Mesendoderm (in vitro differentiated cells): ENCODE results near the gene SLC16A10.

ENCODE experiments used
- DNase-seq: peaks from one replicate; pipeline ENCODE4 v3.0.0; 2013
- H2AK5ac ChIP-seq: 2 replicates; pipeline ENCODE4 v1.6.1; 2013; ENCODE audit warnings: low read length, inconsistent platforms
- H2BK120ac ChIP-seq: 2 replicates; pipeline ENCODE4 v1.6.1; 2013; ENCODE audit warnings: low read depth, mild to moderate bottlenecking, low read length, moderate library complexity, mixed read lengths
- H2BK15ac ChIP-seq: replicated peaks from 2 replicates; pipeline ENCODE4 v1.6.1; 2013; ENCODE audit warnings: low read depth, mild to moderate bottlenecking, moderate library complexity
- H2BK5ac ChIP-seq: 2 replicates; pipeline ENCODE4 v1.6.1; 2013; ENCODE audit warnings: low read length, inconsistent platforms
- H3K18ac ChIP-seq: 2 replicates; pipeline ENCODE4 v1.6.1; 2013; ENCODE audit warnings: mild to moderate bottlenecking, low read length, mixed read lengths
- H3K23ac ChIP-seq: one replicate; pipeline ENCODE4 v1.6.1; 2013; ENCODE audit warnings: low read length
- H3K27ac ChIP-seq: 2 replicates; pipeline ENCODE4 v1.5.1; 2013; ENCODE audit warnings: low read depth, mild to moderate bottlenecking, inconsistent platforms, low read length, moderate library complexity
- H3K27me3 ChIP-seq: 2 replicates; pipeline ENCODE4 v1.6.1; 2013; ENCODE audit warnings: low read length, control low read depth, mild to moderate bottlenecking, inconsistent platforms; ENCODE audit not compliant: insufficient read depth, poor library complexity
- H3K36me3 ChIP-seq: 2 replicates; pipeline ENCODE4 v1.6.1; 2013; ENCODE audit warnings: low read length, inconsistent platforms; ENCODE audit not compliant: control insufficient read depth, insufficient read depth
- H3K4ac ChIP-seq: one replicate; pipeline ENCODE4 v1.6.1; 2013; ENCODE audit warnings: low read depth, mild to moderate bottlenecking, low read length, moderate library complexity
- H3K4me1 ChIP-seq: 2 replicates; pipeline ENCODE4 v1.6.1; 2013; ENCODE audit warnings: low read depth, low read length, inconsistent platforms; ENCODE audit not compliant: control insufficient read depth
- H3K4me2 ChIP-seq: 2 replicates; pipeline ENCODE4 v1.6.1; 2013; ENCODE audit warnings: low read length
- H3K4me3 ChIP-seq: 2 replicates; pipeline ENCODE4 v1.5.1; 2013; ENCODE audit warnings: mild to moderate bottlenecking, low read length
- H3K56ac ChIP-seq: one replicate; pipeline ENCODE4 v1.6.1; 2013; ENCODE audit warnings: low read length
- H3K79me1 ChIP-seq: 2 replicates; pipeline ENCODE4 v1.6.1; 2013; ENCODE audit warnings: low read length, inconsistent platforms
- H3K79me2 ChIP-seq: 2 replicates; pipeline ENCODE4 v1.6.1; 2013; ENCODE audit warnings: mild to moderate bottlenecking, low read length; ENCODE audit not compliant: control insufficient read depth, insufficient read depth
- H3K9ac ChIP-seq: 2 replicates; pipeline ENCODE4 v1.6.1; 2013; ENCODE audit warnings: low read length, inconsistent platforms
- H4K5ac ChIP-seq: one replicate; pipeline ENCODE4 v1.6.1; 2013; ENCODE audit warnings: low read length
- H4K8ac ChIP-seq: one replicate; pipeline ENCODE4 v1.6.1; 2013; ENCODE audit warnings: low read depth, mild to moderate bottlenecking, control low read depth, low read length, moderate library complexity
- WGBS: extraction: QIAGEN DNeasy Blood & Tissue Kit; methylation state at CpG from one replicate; pipeline ENCODE4 v1.1.7; 2013; ENCODE audit warnings: low lambda C conversion rate, missing lambda C conversion rate; ENCODE audit not compliant: insufficient coverage; ENCODE audit errors: extremely low coverage; 5-methylcytosine and 5-hydroxymethylcytosine counted together

SLC16A10 gene

DNA sequence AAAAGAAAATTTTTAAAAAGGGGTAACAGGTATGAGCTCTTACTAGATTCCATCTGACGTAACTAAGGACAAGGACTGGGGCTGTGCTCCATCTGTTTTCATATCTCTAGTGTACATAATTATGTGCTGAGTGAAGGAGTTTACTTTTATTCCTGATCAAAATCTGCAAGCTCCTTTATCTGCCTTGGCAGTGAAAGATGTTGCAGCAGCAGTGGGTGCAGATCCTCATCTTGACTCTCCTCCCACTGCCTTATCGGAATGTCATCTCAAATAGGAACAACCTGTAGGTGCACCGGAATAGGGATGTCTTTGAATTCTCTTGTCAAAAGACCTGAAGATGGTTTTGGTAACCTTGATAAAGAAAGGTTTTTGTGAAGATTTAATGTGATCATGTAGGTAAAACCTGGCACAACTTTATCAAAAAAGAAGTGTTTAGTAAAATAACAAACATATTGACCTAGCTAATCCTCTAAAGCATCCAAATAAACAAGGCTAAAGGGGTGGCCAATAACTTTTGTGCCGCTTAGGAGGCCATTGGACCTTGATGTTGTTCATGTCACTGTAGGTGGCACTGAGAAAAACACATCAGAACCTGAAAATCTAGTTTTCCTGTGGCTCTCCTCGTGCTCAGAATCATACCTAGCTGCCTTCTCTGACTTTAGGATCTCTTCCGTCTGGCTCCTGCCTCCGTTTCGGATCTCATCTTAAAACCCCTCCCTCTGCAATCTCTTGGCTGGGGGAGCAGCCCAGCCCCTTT is 19.0 kb upstream of the SLC16A10 start:
- no peak overlapping the region for H3K23ac ChIP-seq
- no peaks in the 10 kb centered on the region for H3K79me1 ChIP-seq
- no peak overlapping the region for H3K27ac ChIP-seq
- no peaks in the 10 kb centered on the region for H3K4me1 ChIP-seq
- no peak overlapping the region for H3K4ac ChIP-seq
- H2BK15ac ChIP-seq: no peak overlapping the region
- H3K4me3 ChIP-seq: no peak overlapping the region
- H3K56ac ChIP-seq: no peak overlapping the region
- H3K18ac ChIP-seq: no peak overlapping the region
- no peak overlapping the region for H4K5ac ChIP-seq
- no peak overlapping the region for H3K4me2 ChIP-seq
- H2BK5ac ChIP-seq: no peak overlapping the region
- no peak overlapping the region for H2AK5ac ChIP-seq
- no peaks in the 10 kb centered on the region for H3K27me3 ChIP-seq
- no CpG with 5 or more reads among the region's 8 CpGs for WGBS
- no peak overlapping the region for H3K9ac ChIP-seq
- no peak overlapping the region for H4K8ac ChIP-seq
- no peak overlapping the region for H2BK120ac ChIP-seq
- DNase-seq: no peak
- no peaks in the 10 kb centered on the region for H3K79me2 ChIP-seq
- no peaks in the 10 kb centered on the region for H3K36me3 ChIP-seq

- WGBS: no CpG with 5 or more reads among the region's 2 CpGs
Observed at GRCh38 chr6:111068866-111069234, 18.5 kb upstream of the SLC16A10 start.

GRCh38 chr6:111069382-111070104 is 17.8 kb upstream of the SLC16A10 start:
- H3K4me2 ChIP-seq: no peak overlapping the region
- H3K23ac ChIP-seq: no peak overlapping the region
- no peak overlapping the region for H4K5ac ChIP-seq
- no peak overlapping the region for H3K18ac ChIP-seq
- H3K9ac ChIP-seq: no peak overlapping the region
- no peak overlapping the region for H3K4ac ChIP-seq
- no peak overlapping the region for H3K56ac ChIP-seq
- H4K8ac ChIP-seq: no peak overlapping the region
- no peak overlapping the region for H2BK120ac ChIP-seq
- H3K79me2 ChIP-seq: no peaks in the 10 kb centered on the region
- H3K27ac ChIP-seq: no peak overlapping the region
- no peak overlapping the region for H3K4me3 ChIP-seq
- WGBS: no CpG with 5 or more reads among the region's 3 CpGs
- H2AK5ac ChIP-seq: no peak overlapping the region
- no peaks in the 10 kb centered on the region for H3K4me1 ChIP-seq
- H2BK5ac ChIP-seq: no peak overlapping the region
- H3K27me3 ChIP-seq: no peaks in the 10 kb centered on the region
- no peak for DNase-seq
- H3K79me1 ChIP-seq: no peaks in the 10 kb centered on the region
- H2BK15ac ChIP-seq: no peak overlapping the region
- H3K36me3 ChIP-seq: no peaks in the 10 kb centered on the region

More at GRCh38 chr6:111068866-111069234, 18.5 kb upstream of the SLC16A10 start:
- Histone ChIP-seq H3K4me3 (no peak overlapping the region), H3K9ac (no peak overlapping the region), H3K56ac (no peak overlapping the region), H3K79me2 (no peaks in the 10 kb centered on the region), H3K18ac (no peak overlapping the region), H2BK5ac (no peak overlapping the region), H3K27ac (no peak overlapping the region), H2AK5ac (no peak overlapping the region), H3K23ac (no peak overlapping the region), H3K4ac (no peak overlapping the region), H4K8ac (no peak overlapping the region), H4K5ac (no peak overlapping the region), H3K27me3 (no peaks in the 10 kb centered on the region), H3K4me1 (no peaks in the 10 kb centered on the region), H2BK120ac (no peak overlapping the region), H2BK15ac (no peak overlapping the region), H3K36me3 (no peaks in the 10 kb centered on the region), H3K79me1 (no peaks in the 10 kb centered on the region), H3K4me2 (no peak overlapping the region)
- no peak for DNase-seq

DNA sequence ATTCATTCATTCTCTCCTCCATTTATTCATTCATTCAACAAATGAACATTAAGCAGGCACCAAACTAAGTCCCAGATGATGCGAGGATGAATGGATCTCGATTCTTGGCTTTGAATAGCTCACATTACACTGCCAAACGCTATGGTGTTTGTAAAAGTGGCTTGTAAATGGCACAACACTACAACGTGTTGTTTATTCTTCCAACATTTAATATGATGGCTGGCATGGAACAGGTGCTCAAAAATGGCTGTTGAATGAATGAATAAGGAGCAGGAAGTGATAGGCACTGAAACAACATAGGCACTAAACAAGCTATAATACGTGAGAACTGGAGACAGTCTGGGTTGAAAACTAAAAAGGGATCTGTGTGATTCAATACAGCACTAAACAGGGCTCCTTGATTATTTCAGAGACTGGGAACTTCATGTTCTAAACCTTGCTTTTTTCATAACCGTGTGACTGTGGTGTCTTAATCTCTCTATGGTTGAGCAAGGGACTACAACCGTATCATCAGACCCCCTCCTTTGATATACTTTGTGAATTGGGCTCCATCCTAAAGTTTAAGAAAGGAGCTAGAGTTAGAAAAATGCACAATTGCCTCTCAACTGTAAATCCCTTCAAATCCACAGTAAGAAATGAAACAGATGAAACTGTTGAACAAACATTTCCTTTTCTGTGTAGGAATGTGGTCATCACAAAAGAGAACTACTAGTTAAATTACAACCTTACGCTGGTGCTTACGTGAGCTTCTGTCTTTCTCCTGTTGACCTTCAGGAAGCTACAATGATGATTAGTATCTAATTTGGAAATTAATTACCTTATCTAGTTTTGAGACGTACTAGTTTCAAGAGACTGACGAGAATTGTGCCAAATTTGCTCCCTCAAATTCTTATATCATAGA is 16.9 kb upstream of the SLC16A10 start:
- H2BK5ac ChIP-seq: no peak overlapping the region
- H3K4me1 ChIP-seq: no peaks in the 10 kb centered on the region
- H3K18ac ChIP-seq: no peak overlapping the region
- no peak for DNase-seq
- no peak overlapping the region for H3K4ac ChIP-seq
- H4K8ac ChIP-seq: no peak overlapping the region
- no peak overlapping the region for H3K9ac ChIP-seq
- H3K23ac ChIP-seq: no peak overlapping the region
- no peak overlapping the region for H3K56ac ChIP-seq
- no peak overlapping the region for H2AK5ac ChIP-seq
- no peak overlapping the region for H3K27ac ChIP-seq
- H2BK15ac ChIP-seq: no peak overlapping the region
- H3K4me2 ChIP-seq: no peak overlapping the region
- no peaks in the 10 kb centered on the region for H3K79me1 ChIP-seq
- no peak overlapping the region for H4K5ac ChIP-seq
- no peak overlapping the region for H3K4me3 ChIP-seq
- H3K27me3 ChIP-seq: no peaks in the 10 kb centered on the region
- no peak overlapping the region for H2BK120ac ChIP-seq
- no peaks in the 10 kb centered on the region for H3K36me3 ChIP-seq
- no peaks in the 10 kb centered on the region for H3K79me2 ChIP-seq
- no CpG with 5 or more reads among the region's 11 CpGs for WGBS

- Histone ChIP-seq H3K4me3 (no peak overlapping the region), H3K4me1 (no peaks in the 10 kb centered on the region), H3K27ac (no peak overlapping the region), H4K8ac (no peak overlapping the region), H4K5ac (no peak overlapping the region), H3K23ac (no peak overlapping the region), H3K79me1 (no peaks in the 10 kb centered on the region), H2BK120ac (no peak overlapping the region), H3K4ac (no peak overlapping the region), H2AK5ac (no peak overlapping the region), H3K27me3 (no peaks in the 10 kb centered on the region), H3K4me2 (no peak overlapping the region), H3K56ac (no peak overlapping the region), H2BK5ac (no peak overlapping the region), H3K79me2 (no peaks in the 10 kb centered on the region), H3K18ac (no peak overlapping the region), H3K36me3 (no peaks in the 10 kb centered on the region), H3K9ac (no peak overlapping the region), H2BK15ac (no peak overlapping the region)
- DNase-seq: no peak
- WGBS: no CpG with 5 or more reads among the region's 2 CpGs
Observed at GRCh38 chr6:111072801-111073360, 14.4 kb upstream of the SLC16A10 start.
